Body of pancreas (tissue), 4 donors: ENCODE measurements around the gene SMG7. TPM values are rescaled to one million over a fixed set of nuclear protein-coding genes. Genes with fewer than 3 reads are reported as not detected.
"Not testable (repeated sequence)": the region's sequence is repeated elsewhere in the genome, so short reads cannot be mapped to it uniquely, and the experiment has no call there.

Source experiments
- ATAC-seq: fragments of 150-250 bp; one replicate; pipeline ENCODE4 v1.9.1; 2016
- DNase-seq, 4 donors: peaks; one replicate each; pipeline ENCODE4 v3.0.0-alpha.2; 2019
- H3K27ac ChIP-seq, 4 donors: fragments of 200-600 bp; sonication (generic); 1 replicate in 3 of 4; 2 replicates in 1 of 4; pipeline versions ENCODE4 v1.5.1 to v1.6.1; 2016 to 2019; ENCODE audit warnings: mild to moderate bottlenecking in 1 of 4, mixed read lengths in 1 of 4, moderate library complexity in 1 of 4
- H3K27me3 ChIP-seq, 2 donors: fragments of 200-600 bp; sonication (generic); one replicate each; pipeline ENCODE4 v1.6.0; 2016; ENCODE audit warnings: mild to moderate bottlenecking in 1 of 2
- H3K36me3 ChIP-seq, 2 donors: fragments of 200-600 bp; sonication (generic); replicated peaks in 1 of 2; 2 replicates each; pipeline ENCODE4 v1.5.1; 2016; ENCODE audit warnings: low read depth in 2 of 2; ENCODE audit not compliant: insufficient read depth in 1 of 2
- H3K4me1 ChIP-seq: fragments of 200-600 bp; sonication (generic); one replicate; pipeline ENCODE4 v1.6.0; 2016
- H3K4me3 ChIP-seq, 2 donors: fragments of 200-600 bp; sonication (generic); 1 replicate in 1 of 2; 2 replicates in 1 of 2; pipeline ENCODE4 v1.5.1; 2016 to 2019
- H3K9me3 ChIP-seq, 3 donors: fragments of 200-600 bp; sonication (generic); 1 replicate in 2 of 3; 2 replicates in 1 of 3; pipeline ENCODE4 v1.5.1; 2016
- POLR2A ChIP-seq, 3 donors: fragments of 450-650 bp; IDR thresholded peaks; one replicate each; pipeline ENCODE4 v1.6.1; 2016; ENCODE audit warnings: antibody characterized with exemption in 3 of 3, mild to moderate bottlenecking in 2 of 3
- WGBS, 2 donors: methylation state at CpG; one replicate each; pipeline ENCODE4 v1.1.5; 2017; 5-methylcytosine and 5-hydroxymethylcytosine counted together
- intact Hi-C: fragments of 100-400 bp; cut with DNase I; formaldehyde crosslinking; loops from one replicate; pipeline ENCODE4 v1.15.1; 2023
- total RNA-seq, 2 donors: library from RNA; depleted of rRNA; stranded (reverse); fragments of >200 nt; gene quantifications; one replicate each; pipeline ENCODE4 v1.1.0, GENCODE V29; 2016
- TF ChIP-seq, protein P1 (sequence below), 7 experiments: fragments of 450-650 bp in 4 of 7; fragments of 200-600 bp in 3 of 7; sonication (generic) in 3 of 7; IDR thresholded peaks; one replicate each; pipeline ENCODE4 v1.5.1; 2016 to 2019; ENCODE audit warnings: antibody characterized with exemption in 7 of 7

Gene SMG7, protein sequence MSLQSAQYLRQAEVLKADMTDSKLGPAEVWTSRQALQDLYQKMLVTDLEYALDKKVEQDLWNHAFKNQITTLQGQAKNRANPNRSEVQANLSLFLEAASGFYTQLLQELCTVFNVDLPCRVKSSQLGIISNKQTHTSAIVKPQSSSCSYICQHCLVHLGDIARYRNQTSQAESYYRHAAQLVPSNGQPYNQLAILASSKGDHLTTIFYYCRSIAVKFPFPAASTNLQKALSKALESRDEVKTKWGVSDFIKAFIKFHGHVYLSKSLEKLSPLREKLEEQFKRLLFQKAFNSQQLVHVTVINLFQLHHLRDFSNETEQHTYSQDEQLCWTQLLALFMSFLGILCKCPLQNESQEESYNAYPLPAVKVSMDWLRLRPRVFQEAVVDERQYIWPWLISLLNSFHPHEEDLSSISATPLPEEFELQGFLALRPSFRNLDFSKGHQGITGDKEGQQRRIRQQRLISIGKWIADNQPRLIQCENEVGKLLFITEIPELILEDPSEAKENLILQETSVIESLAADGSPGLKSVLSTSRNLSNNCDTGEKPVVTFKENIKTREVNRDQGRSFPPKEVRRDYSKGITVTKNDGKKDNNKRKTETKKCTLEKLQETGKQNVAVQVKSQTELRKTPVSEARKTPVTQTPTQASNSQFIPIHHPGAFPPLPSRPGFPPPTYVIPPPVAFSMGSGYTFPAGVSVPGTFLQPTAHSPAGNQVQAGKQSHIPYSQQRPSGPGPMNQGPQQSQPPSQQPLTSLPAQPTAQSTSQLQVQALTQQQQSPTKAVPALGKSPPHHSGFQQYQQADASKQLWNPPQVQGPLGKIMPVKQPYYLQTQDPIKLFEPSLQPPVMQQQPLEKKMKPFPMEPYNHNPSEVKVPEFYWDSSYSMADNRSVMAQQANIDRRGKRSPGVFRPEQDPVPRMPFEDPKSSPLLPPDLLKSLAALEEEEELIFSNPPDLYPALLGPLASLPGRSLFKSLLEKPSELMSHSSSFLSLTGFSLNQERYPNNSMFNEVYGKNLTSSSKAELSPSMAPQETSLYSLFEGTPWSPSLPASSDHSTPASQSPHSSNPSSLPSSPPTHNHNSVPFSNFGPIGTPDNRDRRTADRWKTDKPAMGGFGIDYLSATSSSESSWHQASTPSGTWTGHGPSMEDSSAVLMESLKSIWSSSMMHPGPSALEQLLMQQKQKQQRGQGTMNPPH
- 10 to 100 TPM; 22.4 to 34.2 TPM for total RNA-seq

- intact Hi-C loops, result no loop called here
- ATAC-seq, result no peak
- H3K4me3 ChIP-seq, result peak within 1 kb of the TSS; percentile 81 to 92
- H3K36me3 ChIP-seq, result no peaks in the 10 kb centered on the region
- H3K9me3 ChIP-seq, result no peaks in the 10 kb centered on the region
- peak in 2 of 4 donors; percentile 33 to 37 for DNase-seq
- H3K27me3 ChIP-seq, result no peaks in the 10 kb centered on the region
- 0% methylated on average over 46 to 70 of the region's 70 CpGs for WGBS, 2 donors
- TF ChIP-seq POLR2A (IDR thresholded peaks at IDR 0.05), result peak in 2 of 3 donors; percentile 29 to 37
- TF ChIP-seq, protein P1, sequence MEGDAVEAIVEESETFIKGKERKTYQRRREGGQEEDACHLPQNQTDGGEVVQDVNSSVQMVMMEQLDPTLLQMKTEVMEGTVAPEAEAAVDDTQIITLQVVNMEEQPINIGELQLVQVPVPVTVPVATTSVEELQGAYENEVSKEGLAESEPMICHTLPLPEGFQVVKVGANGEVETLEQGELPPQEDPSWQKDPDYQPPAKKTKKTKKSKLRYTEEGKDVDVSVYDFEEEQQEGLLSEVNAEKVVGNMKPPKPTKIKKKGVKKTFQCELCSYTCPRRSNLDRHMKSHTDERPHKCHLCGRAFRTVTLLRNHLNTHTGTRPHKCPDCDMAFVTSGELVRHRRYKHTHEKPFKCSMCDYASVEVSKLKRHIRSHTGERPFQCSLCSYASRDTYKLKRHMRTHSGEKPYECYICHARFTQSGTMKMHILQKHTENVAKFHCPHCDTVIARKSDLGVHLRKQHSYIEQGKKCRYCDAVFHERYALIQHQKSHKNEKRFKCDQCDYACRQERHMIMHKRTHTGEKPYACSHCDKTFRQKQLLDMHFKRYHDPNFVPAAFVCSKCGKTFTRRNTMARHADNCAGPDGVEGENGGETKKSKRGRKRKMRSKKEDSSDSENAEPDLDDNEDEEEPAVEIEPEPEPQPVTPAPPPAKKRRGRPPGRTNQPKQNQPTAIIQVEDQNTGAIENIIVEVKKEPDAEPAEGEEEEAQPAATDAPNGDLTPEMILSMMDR (IDR thresholded peaks at IDR 0.05), result peak in 1 of 7 experiments; percentile 12
- peak within 1 kb of the TSS; percentile 92 to 98 (median 96) for H3K27ac ChIP-seq
- H3K4me1 ChIP-seq, result peaks cover 23% of the 10 kb centered on the region
These were observed at the start of gene SMG7 for GRCh38 chr1:183472488-183473216. Gene SMG7, plus strand, starts transcription at chr1:183472499. Its CDS starts 122 bp downstream, at chr1:183472621.

DNA sequence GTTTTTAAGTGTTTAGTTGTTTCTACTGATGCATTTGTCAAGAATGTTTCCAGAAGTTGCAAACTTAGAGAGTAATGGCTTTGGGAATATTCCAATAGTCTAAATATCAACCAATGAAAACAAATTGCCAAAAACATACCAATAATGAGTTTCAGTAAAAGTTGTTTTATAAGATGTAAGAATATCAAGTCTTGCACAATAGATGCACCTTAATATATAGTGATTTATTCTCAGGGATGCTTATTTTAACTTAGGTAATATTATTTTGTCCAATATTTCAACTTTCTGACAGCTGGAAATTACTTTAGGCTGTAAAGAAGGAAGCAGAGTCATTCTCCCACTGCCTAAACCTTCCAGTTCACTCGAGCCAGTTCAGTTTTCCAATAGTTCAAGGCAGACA, 48.8 kb upstream of the SMG7 start:
- ATAC-seq (no peak), DNase-seq (no peak)
- intact Hi-C loops, result no loop called here
- Histone ChIP-seq H3K27ac (no peak overlapping the region), H3K9me3 (no peaks in the 10 kb centered on the region), H3K4me3 (no peak overlapping the region), H3K36me3 (no peaks in the 10 kb centered on the region), H3K27me3 (peaks cover 0 to under 1% of the 10 kb centered on the region in 2 donors), H3K4me1 (no peaks in the 10 kb centered on the region)
- WGBS, 2 donors, result 21 to 33% methylated on average over 1 of the region's 1 CpG
- no peak for TF ChIP-seq POLR2A (IDR thresholded peaks at IDR 0.05)
- TF ChIP-seq, protein P1 (IDR thresholded peaks at IDR 0.05), result no peak

DNA sequence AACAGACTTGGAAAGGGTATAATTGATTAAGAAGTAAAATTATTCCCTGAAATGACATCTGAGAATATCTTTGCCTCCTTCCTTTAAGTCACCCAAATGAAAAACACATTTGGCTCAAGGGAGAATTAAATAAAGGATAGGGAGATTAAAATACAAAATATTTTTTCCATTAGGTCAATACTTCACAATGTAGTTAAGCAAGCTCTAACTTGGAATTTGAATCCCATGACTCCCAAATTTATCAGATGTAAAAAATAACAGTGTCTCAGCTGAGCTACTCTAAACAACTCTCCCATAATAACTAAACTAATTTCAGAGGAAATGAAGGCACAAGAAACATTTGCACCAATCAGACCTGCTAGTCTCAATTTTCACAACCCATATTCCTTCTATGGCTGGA, 47.6 kb upstream of the SMG7 start:
- H3K27ac ChIP-seq, result no peak overlapping the region
- no peak overlapping the region for H3K4me3 ChIP-seq
- H3K4me1 ChIP-seq, result no peaks in the 10 kb centered on the region
- no peak for ATAC-seq
- no peaks in the 10 kb centered on the region for H3K27me3 ChIP-seq
- TF ChIP-seq, protein P1 (IDR thresholded peaks at IDR 0.05), result no peak
- TF ChIP-seq POLR2A (IDR thresholded peaks at IDR 0.05), result no peak
- H3K9me3 ChIP-seq, result no peaks in the 10 kb centered on the region
- intact Hi-C loops, result no loop called here
- DNase-seq, result no peak
- H3K36me3 ChIP-seq, result no peaks in the 10 kb centered on the region

GRCh38 chr1:183427591-183427990, 44.7 kb upstream of the SMG7 start:
- intact Hi-C loops, H3K27ac ChIP-seq: not testable (repeated sequence)

More at GRCh38 chr1:183427591-183427990, 44.7 kb upstream of the SMG7 start:
- not testable (repeated sequence) for H3K4me1 ChIP-seq, DNase-seq, H3K4me3 ChIP-seq, ATAC-seq, H3K9me3 ChIP-seq, H3K36me3 ChIP-seq, H3K27me3 ChIP-seq
- WGBS, 2 donors, result 28 to 37% methylated on average over 2 to 3 of the region's 3 CpGs
